ENCODE measurements around the gene CYLD. TPM values are rescaled to one million over a fixed set of nuclear protein-coding genes. Genes with fewer than 3 reads are reported as not detected.

The CYLD gene
- polyA plus RNA-seq, 1 donor from 2014 or later, result 27.6 TPM

DNA sequence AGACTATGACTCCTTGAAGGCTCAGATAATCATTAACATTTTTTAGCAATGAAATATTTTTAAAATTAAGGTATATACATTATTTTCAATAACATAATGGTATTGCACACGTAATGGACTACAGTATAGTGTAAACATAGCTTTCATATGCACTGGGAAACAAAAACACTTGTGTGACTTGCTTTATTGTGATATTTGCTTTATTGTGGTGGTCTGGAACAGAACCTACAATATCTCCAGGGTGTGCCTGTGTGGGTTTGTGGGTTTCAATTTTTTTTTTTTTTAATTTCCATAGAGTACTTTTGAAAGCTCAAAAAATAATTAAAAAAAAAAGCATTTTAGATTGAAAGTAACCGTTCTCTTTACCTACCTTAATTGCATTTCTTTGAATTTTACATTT, 25.3 kb downstream of the CYLD start:
- H3F3A ChIP-seq (ENCODE audit: insufficient read depth, low read length, poor library complexity, severe bottlenecking), result no peaks in the 10 kb centered on the region
- H3K27ac ChIP-seq (ENCODE audit: low read length), result no peak overlapping the region
- no peaks in the 10 kb centered on the region for H4K20me1 ChIP-seq (ENCODE audit: insufficient read depth)
- H3K9ac ChIP-seq (ENCODE audit: low read length), result no peak overlapping the region
- no peak overlapping the region for H2AFZ ChIP-seq (ENCODE audit: low read depth, low read length)
- no peak overlapping the region for H3K4me3 ChIP-seq (ENCODE audit: low read length)
- TF ChIP-seq SMC3 (conservative IDR thresholded peaks at IDR 0.05; ENCODE audit: poor library complexity), result no peak
- TF ChIP-seq, protein P1, sequence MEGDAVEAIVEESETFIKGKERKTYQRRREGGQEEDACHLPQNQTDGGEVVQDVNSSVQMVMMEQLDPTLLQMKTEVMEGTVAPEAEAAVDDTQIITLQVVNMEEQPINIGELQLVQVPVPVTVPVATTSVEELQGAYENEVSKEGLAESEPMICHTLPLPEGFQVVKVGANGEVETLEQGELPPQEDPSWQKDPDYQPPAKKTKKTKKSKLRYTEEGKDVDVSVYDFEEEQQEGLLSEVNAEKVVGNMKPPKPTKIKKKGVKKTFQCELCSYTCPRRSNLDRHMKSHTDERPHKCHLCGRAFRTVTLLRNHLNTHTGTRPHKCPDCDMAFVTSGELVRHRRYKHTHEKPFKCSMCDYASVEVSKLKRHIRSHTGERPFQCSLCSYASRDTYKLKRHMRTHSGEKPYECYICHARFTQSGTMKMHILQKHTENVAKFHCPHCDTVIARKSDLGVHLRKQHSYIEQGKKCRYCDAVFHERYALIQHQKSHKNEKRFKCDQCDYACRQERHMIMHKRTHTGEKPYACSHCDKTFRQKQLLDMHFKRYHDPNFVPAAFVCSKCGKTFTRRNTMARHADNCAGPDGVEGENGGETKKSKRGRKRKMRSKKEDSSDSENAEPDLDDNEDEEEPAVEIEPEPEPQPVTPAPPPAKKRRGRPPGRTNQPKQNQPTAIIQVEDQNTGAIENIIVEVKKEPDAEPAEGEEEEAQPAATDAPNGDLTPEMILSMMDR (IDR thresholded peaks at IDR 0.05; ENCODE audit: poor library complexity, severe bottlenecking), result no peak
- TF ChIP-seq EZH2 (IDR thresholded peaks at IDR 0.05; ENCODE audit: borderline replicate concordance, insufficient read depth, low read length, poor library complexity, severe bottlenecking), result no peak
- TF ChIP-seq MXI1 (conservative IDR thresholded peaks at IDR 0.05; ENCODE audit: poor library complexity, severe bottlenecking), result no peak
- no peak for TF ChIP-seq POLR2AphosphoS5 (IDR thresholded peaks at IDR 0.05)
- no peak for TF ChIP-seq EP300 (conservative IDR thresholded peaks at IDR 0.05; ENCODE audit: poor library complexity, severe bottlenecking)
- TF ChIP-seq, protein P2, sequence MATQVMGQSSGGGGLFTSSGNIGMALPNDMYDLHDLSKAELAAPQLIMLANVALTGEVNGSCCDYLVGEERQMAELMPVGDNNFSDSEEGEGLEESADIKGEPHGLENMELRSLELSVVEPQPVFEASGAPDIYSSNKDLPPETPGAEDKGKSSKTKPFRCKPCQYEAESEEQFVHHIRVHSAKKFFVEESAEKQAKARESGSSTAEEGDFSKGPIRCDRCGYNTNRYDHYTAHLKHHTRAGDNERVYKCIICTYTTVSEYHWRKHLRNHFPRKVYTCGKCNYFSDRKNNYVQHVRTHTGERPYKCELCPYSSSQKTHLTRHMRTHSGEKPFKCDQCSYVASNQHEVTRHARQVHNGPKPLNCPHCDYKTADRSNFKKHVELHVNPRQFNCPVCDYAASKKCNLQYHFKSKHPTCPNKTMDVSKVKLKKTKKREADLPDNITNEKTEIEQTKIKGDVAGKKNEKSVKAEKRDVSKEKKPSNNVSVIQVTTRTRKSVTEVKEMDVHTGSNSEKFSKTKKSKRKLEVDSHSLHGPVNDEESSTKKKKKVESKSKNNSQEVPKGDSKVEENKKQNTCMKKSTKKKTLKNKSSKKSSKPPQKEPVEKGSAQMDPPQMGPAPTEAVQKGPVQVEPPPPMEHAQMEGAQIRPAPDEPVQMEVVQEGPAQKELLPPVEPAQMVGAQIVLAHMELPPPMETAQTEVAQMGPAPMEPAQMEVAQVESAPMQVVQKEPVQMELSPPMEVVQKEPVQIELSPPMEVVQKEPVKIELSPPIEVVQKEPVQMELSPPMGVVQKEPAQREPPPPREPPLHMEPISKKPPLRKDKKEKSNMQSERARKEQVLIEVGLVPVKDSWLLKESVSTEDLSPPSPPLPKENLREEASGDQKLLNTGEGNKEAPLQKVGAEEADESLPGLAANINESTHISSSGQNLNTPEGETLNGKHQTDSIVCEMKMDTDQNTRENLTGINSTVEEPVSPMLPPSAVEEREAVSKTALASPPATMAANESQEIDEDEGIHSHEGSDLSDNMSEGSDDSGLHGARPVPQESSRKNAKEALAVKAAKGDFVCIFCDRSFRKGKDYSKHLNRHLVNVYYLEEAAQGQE (IDR thresholded peaks at IDR 0.05; ENCODE audit: borderline replicate concordance), result no peak
- TF ChIP-seq RAD21 (conservative IDR thresholded peaks at IDR 0.05), result no peak
- no peak for TF ChIP-seq TAF1 (IDR thresholded peaks at IDR 0.05; ENCODE audit: low read depth)
- no peak overlapping the region for H3K4me2 ChIP-seq (ENCODE audit: low read length)
- no peaks in the 10 kb centered on the region for H3K79me2 ChIP-seq (replicated peaks; ENCODE audit: insufficient read depth, low read length)
- H3K9me2 ChIP-seq (ENCODE audit: insufficient read depth, low read length), result no peaks in the 10 kb centered on the region
- peaks cover 4% of the 10 kb centered on the region for H3K36me3 ChIP-seq (ENCODE audit: insufficient read depth, low read length)
- H3K9me3 ChIP-seq (ENCODE audit: low read length), result peaks cover 7% of the 10 kb centered on the region
- H3K27me3 ChIP-seq (ENCODE audit: insufficient read depth, low read depth, low read length), result no peaks in the 10 kb centered on the region

DNA sequence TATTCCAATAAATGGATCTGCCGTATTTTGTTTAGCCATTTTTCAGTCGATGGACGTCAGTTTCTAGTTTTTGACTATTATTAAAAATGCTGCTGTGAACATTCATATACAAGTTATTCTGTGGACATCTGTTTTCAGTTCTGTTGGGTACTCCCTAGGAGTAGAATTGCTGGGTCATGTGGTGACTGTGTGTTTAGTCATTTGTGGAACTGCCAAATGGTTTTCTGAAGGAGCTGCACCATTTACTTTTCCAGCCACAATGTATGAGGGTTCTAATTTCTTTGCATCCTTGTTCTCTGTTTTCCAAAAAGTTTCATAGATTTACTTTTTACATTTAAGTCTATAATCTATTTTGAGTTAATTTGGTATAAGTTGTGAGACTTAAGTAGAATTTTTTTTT, 29.5 kb downstream of the CYLD start:
- Histone ChIP-seq H3K79me2 (replicated peaks; ENCODE audit: insufficient read depth, low read length) (no peaks in the 10 kb centered on the region), H4K20me1 (ENCODE audit: insufficient read depth) (no peaks in the 10 kb centered on the region), H3K9me3 (ENCODE audit: low read length) (peaks cover 4% of the 10 kb centered on the region), H2AFZ (ENCODE audit: low read depth, low read length) (no peak overlapping the region), H3F3A (ENCODE audit: insufficient read depth, low read length, poor library complexity, severe bottlenecking) (no peaks in the 10 kb centered on the region), H3K27ac (ENCODE audit: low read length) (no peak overlapping the region), H3K27me3 (ENCODE audit: insufficient read depth, low read depth, low read length) (no peaks in the 10 kb centered on the region), H3K36me3 (ENCODE audit: insufficient read depth, low read length) (peaks cover 4% of the 10 kb centered on the region), H3K9me2 (ENCODE audit: insufficient read depth, low read length) (no peaks in the 10 kb centered on the region), H3K4me2 (ENCODE audit: low read length) (no peak overlapping the region), H3K9ac (ENCODE audit: low read length) (no peak overlapping the region), H3K4me3 (ENCODE audit: low read length) (no peak overlapping the region)
- TF ChIP-seq EP300 (conservative IDR thresholded peaks at IDR 0.05; ENCODE audit: poor library complexity, severe bottlenecking), result no peak
- TF ChIP-seq MXI1 (conservative IDR thresholded peaks at IDR 0.05; ENCODE audit: poor library complexity, severe bottlenecking), result no peak
- TF ChIP-seq, protein P1 (IDR thresholded peaks at IDR 0.05; ENCODE audit: poor library complexity, severe bottlenecking), result no peak
- no peak for TF ChIP-seq POLR2AphosphoS5 (IDR thresholded peaks at IDR 0.05)
- TF ChIP-seq SMC3 (conservative IDR thresholded peaks at IDR 0.05; ENCODE audit: poor library complexity), result no peak
- TF ChIP-seq TAF1 (IDR thresholded peaks at IDR 0.05; ENCODE audit: low read depth), result no peak
- TF ChIP-seq RAD21 (conservative IDR thresholded peaks at IDR 0.05), result no peak
- TF ChIP-seq EZH2 (IDR thresholded peaks at IDR 0.05; ENCODE audit: borderline replicate concordance, insufficient read depth, low read length, poor library complexity, severe bottlenecking), result no peak
- TF ChIP-seq, protein P2 (IDR thresholded peaks at IDR 0.05; ENCODE audit: borderline replicate concordance), result no peak

Data from neural cell (in vitro differentiated cells).